ENCODE data around the gene KRTAP5-7.
A peak's percentile ranks its signal among the peaks of the same experiment; 100 is the strongest.

KRTAP5-7 gene

GRCh38 chr11:71489311-71490043, 37.6 kb upstream of the KRTAP5-7 start:
- H3K27ac ChIP-seq (ENCODE audit: low read length) = no peak overlapping the region
- no peak overlapping the region for H2AFZ ChIP-seq (ENCODE audit: low read depth, low read length)
- no peaks in the 10 kb centered on the region for H3K27me3 ChIP-seq (ENCODE audit: low read depth, low read length)
- no peak overlapping the region; the same call in 1 of the 2 replicates for H3K9ac ChIP-seq (ENCODE audit: low read length)
- H4K20me1 ChIP-seq (ENCODE audit: insufficient read depth, low read length) = no peaks in the 10 kb centered on the region
- H3K4me1 ChIP-seq (ENCODE audit: low read length) = peaks cover 12% of the 10 kb centered on the region
- no peaks in the 10 kb centered on the region for H3K9me3 ChIP-seq (ENCODE audit: insufficient read depth, low read length)
- H3K4me2 ChIP-seq (ENCODE audit: low read length) = peak overlapping the region; percentile 46
- H3K36me3 ChIP-seq (replicated peaks; ENCODE audit: low read depth, low read length) = peaks cover 37% of the 10 kb centered on the region
- H3K79me2 ChIP-seq (ENCODE audit: low read length) = no peaks in the 10 kb centered on the region
- no peak for TF ChIP-seq EZH2phosphoT487 (IDR thresholded peaks at IDR 0.05; ENCODE audit: low read depth)
- TF ChIP-seq CTCF (IDR thresholded peaks at IDR 0.05; ENCODE audit: low read depth, low read length) = no peak
- no peak overlapping the region for H3K4me3 ChIP-seq (ENCODE audit: low read length)

- TF ChIP-seq EZH2phosphoT487 (IDR thresholded peaks at IDR 0.05; ENCODE audit: low read depth) = no peak
- no peak for TF ChIP-seq CTCF (IDR thresholded peaks at IDR 0.05; ENCODE audit: low read depth, low read length)
- peaks cover 39% of the 10 kb centered on the region for H3K36me3 ChIP-seq (replicated peaks; ENCODE audit: low read depth, low read length)
- H2AFZ ChIP-seq (ENCODE audit: low read depth, low read length) = no peak overlapping the region
Measured at GRCh38 chr11:71490044-71490730, 36.9 kb upstream of the KRTAP5-7 start.

GRCh38 chr11:71490731-71491390, 36.2 kb upstream of the KRTAP5-7 start:
- TF ChIP-seq CTCF (IDR thresholded peaks at IDR 0.05; ENCODE audit: low read depth, low read length) (no peak), EZH2phosphoT487 (IDR thresholded peaks at IDR 0.05; ENCODE audit: low read depth) (no peak)
- Histone ChIP-seq H2AFZ (ENCODE audit: low read depth, low read length) (no peak overlapping the region), H3K27ac (ENCODE audit: low read length) (no peak overlapping the region), H3K4me2 (ENCODE audit: low read length) (no peak overlapping the region), H3K79me2 (ENCODE audit: low read length) (no peaks in the 10 kb centered on the region), H3K4me1 (ENCODE audit: low read length) (peaks cover 12% of the 10 kb centered on the region), H3K9me3 (ENCODE audit: insufficient read depth, low read length) (no peaks in the 10 kb centered on the region), H4K20me1 (ENCODE audit: insufficient read depth, low read length) (no peaks in the 10 kb centered on the region), H3K4me3 (ENCODE audit: low read length) (no peak overlapping the region), H3K27me3 (ENCODE audit: low read depth, low read length) (no peaks in the 10 kb centered on the region), H3K9ac (ENCODE audit: low read length) (no peak overlapping the region), H3K36me3 (replicated peaks; ENCODE audit: low read depth, low read length) (peaks cover 39% of the 10 kb centered on the region)

More at GRCh38 chr11:71490044-71490730, 36.9 kb upstream of the KRTAP5-7 start:
- Histone ChIP-seq H3K27ac (ENCODE audit: low read length) (no peak overlapping the region), H3K27me3 (ENCODE audit: low read depth, low read length) (no peaks in the 10 kb centered on the region), H3K79me2 (ENCODE audit: low read length) (no peaks in the 10 kb centered on the region), H4K20me1 (ENCODE audit: insufficient read depth, low read length) (no peaks in the 10 kb centered on the region), H3K9me3 (ENCODE audit: insufficient read depth, low read length) (no peaks in the 10 kb centered on the region), H3K4me1 (ENCODE audit: low read length) (peaks cover 12% of the 10 kb centered on the region), H3K4me2 (ENCODE audit: low read length) (no peak overlapping the region), H3K9ac (ENCODE audit: low read length) (no peak overlapping the region), H3K4me3 (ENCODE audit: low read length) (no peak overlapping the region)

- Histone ChIP-seq H3K79me2 (ENCODE audit: low read length) (no peaks in the 10 kb centered on the region), H3K27ac (ENCODE audit: low read length) (no peak overlapping the region), H3K36me3 (replicated peaks; ENCODE audit: low read depth, low read length) (peaks cover 39% of the 10 kb centered on the region), H2AFZ (ENCODE audit: low read depth, low read length) (no peak overlapping the region), H3K9ac (ENCODE audit: low read length) (no peak overlapping the region), H3K4me1 (ENCODE audit: low read length) (peaks cover 12% of the 10 kb centered on the region), H3K9me3 (ENCODE audit: insufficient read depth, low read length) (no peaks in the 10 kb centered on the region), H3K4me3 (ENCODE audit: low read length) (no peak overlapping the region), H3K4me2 (ENCODE audit: low read length) (no peak overlapping the region), H4K20me1 (ENCODE audit: insufficient read depth, low read length) (no peaks in the 10 kb centered on the region), H3K27me3 (ENCODE audit: low read depth, low read length) (no peaks in the 10 kb centered on the region)
- TF ChIP-seq CTCF (IDR thresholded peaks at IDR 0.05; ENCODE audit: low read depth, low read length) (no peak), EZH2phosphoT487 (IDR thresholded peaks at IDR 0.05; ENCODE audit: low read depth) (no peak)
Measured at GRCh38 chr11:71491531-71491930, 35.5 kb upstream of the KRTAP5-7 start.
